H1 (cell line): ENCODE measurements around the gene MAP2K5. TPM values are rescaled to one million over a fixed set of nuclear protein-coding genes. Genes with fewer than 3 reads are reported as not detected.

Experiments
- CTCF ChIA-PET: fragments of 300-600 bp; sonication (Branson Sonifier 250); formaldehyde crosslinking; loops from one replicate; lab custom pipeline; 2021; ENCODE audit not compliant: partially characterized antibody; lab: Charles Lee
- POLR2A ChIA-PET: fragments of 300-600 bp; sonication (Branson Sonifier 250); formaldehyde crosslinking; loops from one replicate; lab custom pipeline; 2021; ENCODE audit warnings: inconsistent platforms; ENCODE audit not compliant: partially characterized antibody; lab: Charles Lee
- DNase-seq, 2 experiments: peaks; one replicate each; pipeline versions ENCODE4 v3.0.0 to v3.0.0-alpha.2; 2010 to 2022; ENCODE audit warnings: low spot score in 2 of 2, low read depth in 1 of 2, mixed read lengths in 1 of 2
- FAIRE-seq: peaks from 2 replicates; lab custom pipeline; 2011; peaks lifted over from hg19 to GRCh38; lab: Jason Lieb, UNC
- H2AFZ ChIP-seq: 2 replicates; pipeline ENCODE4 v1.8.1; 2012; ENCODE audit warnings: low read length, inconsistent platforms
- H2AK5ac ChIP-seq: 2 replicates; pipeline ENCODE4 v1.6.1; 2013; ENCODE audit warnings: low read depth, low read length
- H2BK120ac ChIP-seq: replicated peaks from 2 replicates; pipeline ENCODE3; 2013; ENCODE audit warnings: low read depth, low read length, inconsistent platforms
- H2BK12ac ChIP-seq: 2 replicates; pipeline ENCODE4 v1.6.1; 2013; ENCODE audit warnings: low read depth, low read length
- H2BK15ac ChIP-seq: 2 replicates; pipeline ENCODE4 v1.6.1; 2013; ENCODE audit warnings: low read length
- H2BK20ac ChIP-seq: 2 replicates; pipeline ENCODE4 v1.6.1; 2013; ENCODE audit warnings: low read length
- H2BK5ac ChIP-seq: 2 replicates; pipeline ENCODE4 v1.6.1; 2013; ENCODE audit warnings: low read depth, low read length
- H3K14ac ChIP-seq: 2 replicates; pipeline ENCODE4 v1.6.1; 2013; ENCODE audit warnings: inconsistent platforms; ENCODE audit not compliant: insufficient read length
- H3K18ac ChIP-seq: 2 replicates; pipeline ENCODE4 v1.6.1; 2013; ENCODE audit warnings: low read length; ENCODE audit errors: extremely low read depth
- H3K23ac ChIP-seq: 2 replicates; pipeline ENCODE4 v1.6.1; 2013; ENCODE audit warnings: inconsistent platforms; ENCODE audit not compliant: insufficient read length
- H3K23me2 ChIP-seq: 2 replicates; pipeline ENCODE4 v1.6.1; 2013; ENCODE audit warnings: low read depth, low read length
- H3K27ac ChIP-seq: 2 replicates; pipeline ENCODE4 v1.6.1; 2011; ENCODE audit warnings: low read depth, low read length, inconsistent platforms
- H3K27me3 ChIP-seq, 4 experiments: replicated peaks in 1 of 4; 1 replicate in 1 of 4; 2 replicates in 3 of 4; pipeline versions ENCODE4 v1.6.1 to v1.8.1; 2011 to 2013; ENCODE audit warnings: low read length in 3 of 4, mild to moderate bottlenecking in 3 of 4, inconsistent platforms in 2 of 4, mixed read lengths in 2 of 4, moderate library complexity in 1 of 4; ENCODE audit not compliant: control insufficient read depth in 3 of 4, insufficient read depth in 3 of 4; ENCODE audit errors: extremely low read depth in 1 of 4
- H3K36me3 ChIP-seq, 4 experiments: 2 replicates each; pipeline versions ENCODE4 v1.6.1 to v1.8.1; 2011 to 2013; ENCODE audit warnings: mild to moderate bottlenecking in 4 of 4, low read length in 3 of 4, moderate library complexity in 2 of 4, control low read depth in 1 of 4, inconsistent platforms in 1 of 4; ENCODE audit not compliant: insufficient read depth in 4 of 4, control insufficient read depth in 2 of 4
- H3K4ac ChIP-seq: replicated peaks from 2 replicates; pipeline ENCODE3; 2013; ENCODE audit warnings: low read length, low read depth, mixed read lengths, inconsistent platforms; ENCODE audit not compliant: insufficient read length
- H3K4me1 ChIP-seq, 4 experiments: replicated peaks in 1 of 4; 1 replicate in 1 of 4; 2 replicates in 3 of 4; pipeline versions ENCODE4 v1.6.1 to v1.8.1; 2011 to 2013; ENCODE audit warnings: low read length in 3 of 4, inconsistent platforms in 2 of 4, mixed read lengths in 1 of 4; ENCODE audit not compliant: insufficient read depth in 4 of 4, control insufficient read depth in 3 of 4
- H3K4me2 ChIP-seq, 2 experiments: 2 replicates each; pipeline versions ENCODE4 v1.6.1 to v1.8.1; 2011 to 2013; ENCODE audit warnings: low read depth in 2 of 2, low read length in 2 of 2, control low read depth in 1 of 2, inconsistent platforms in 1 of 2, mild to moderate bottlenecking in 1 of 2; ENCODE audit not compliant: insufficient read depth in 1 of 2
- H3K4me3 ChIP-seq, 4 experiments: fragments of 200-600, 300-600 bp in 1 of 4; sonication (generic), shearing (Covaris generic), sonication (Bioruptor Twin) in 1 of 4; 2 replicates each; pipeline versions ENCODE4 v1.5.1 to v1.8.1; 2011 to 2016; ENCODE audit warnings: low read length in 4 of 4, low read depth in 3 of 4, control low read depth in 2 of 4, inconsistent platforms in 2 of 4, mild to moderate bottlenecking in 2 of 4, mixed read lengths in 1 of 4, moderate library complexity in 1 of 4; ENCODE audit not compliant: insufficient read depth in 2 of 4; ENCODE audit errors: extremely low read depth in 1 of 4
- H3K56ac ChIP-seq: replicated peaks from 2 replicates; pipeline ENCODE3; 2013; ENCODE audit warnings: low read depth, mild to moderate bottlenecking, mixed read lengths, low read length, inconsistent platforms; ENCODE audit not compliant: insufficient read length
- H3K79me1 ChIP-seq: 2 replicates; pipeline ENCODE4 v1.6.1; 2013; ENCODE audit warnings: low read depth, low read length, control low read depth
- H3K79me2 ChIP-seq, 2 experiments: 2 replicates each; pipeline versions ENCODE4 v1.6.1 to v1.8.1; 2012 to 2013; ENCODE audit warnings: low read length in 2 of 2, mild to moderate bottlenecking in 2 of 2, inconsistent platforms in 1 of 2; ENCODE audit not compliant: insufficient read depth in 2 of 2, control insufficient read depth in 1 of 2
- H3K9ac ChIP-seq, 4 experiments: replicated peaks in 1 of 4; 1 replicate in 1 of 4; 2 replicates in 3 of 4; pipeline versions ENCODE4 v1.6.1 to v1.8.1; 2011 to 2013; ENCODE audit warnings: low read depth in 3 of 4, low read length in 3 of 4, control low read depth in 2 of 4, mild to moderate bottlenecking in 2 of 4, moderate library complexity in 2 of 4, inconsistent platforms in 1 of 4; ENCODE audit errors: extremely low read depth in 1 of 4
- H3K9me3 ChIP-seq, 2 experiments: 2 replicates each; pipeline versions ENCODE4 v1.6.1 to v1.8.1; 2012 to 2013; ENCODE audit warnings: mild to moderate bottlenecking in 2 of 2, moderate library complexity in 2 of 2, control low read depth in 1 of 2, inconsistent platforms in 1 of 2, low read depth in 1 of 2, low read length in 1 of 2, mixed read lengths in 1 of 2; ENCODE audit not compliant: insufficient read depth in 2 of 2
- H4K20me1 ChIP-seq, 2 experiments: replicated peaks in 1 of 2; 2 replicates each; pipeline versions ENCODE3 to v1.8.1; 2011 to 2013; ENCODE audit warnings: inconsistent platforms in 2 of 2, low read length in 2 of 2, mild to moderate bottlenecking in 1 of 2; ENCODE audit not compliant: insufficient read depth in 2 of 2, control insufficient read depth in 1 of 2
- H4K5ac ChIP-seq: 2 replicates; pipeline ENCODE4 v1.6.1; 2013; ENCODE audit warnings: low read length, low read depth, mixed read lengths, inconsistent platforms; ENCODE audit not compliant: insufficient read length
- H4K8ac ChIP-seq: 2 replicates; pipeline ENCODE4 v1.8.0; 2013; ENCODE audit warnings: mild to moderate bottlenecking, moderate library complexity, low read length, inconsistent platforms; ENCODE audit not compliant: insufficient read depth; ENCODE audit errors: extremely low read depth
- H4K91ac ChIP-seq: replicated peaks from 2 replicates; pipeline ENCODE3; 2013; ENCODE audit warnings: low read length, mixed read lengths, inconsistent platforms; ENCODE audit not compliant: insufficient read length
- ASH2L ChIP-seq: fragments of 200-600, 300-600 bp; sonication (generic); IDR thresholded peaks from one replicate; pipeline ENCODE4 v1.7.1; 2017; ENCODE audit warnings: low read length
- BCL11A ChIP-seq, 2 experiments: IDR thresholded peaks; one replicate each; pipeline ENCODE4 v1.6.1; 2011; ENCODE audit warnings: low read depth in 2 of 2, low read length in 2 of 2, mild to moderate bottlenecking in 2 of 2
- CEBPB ChIP-seq: IDR thresholded peaks from 2 replicates; pipeline ENCODE4 v1.6.1; 2012; ENCODE audit warnings: low read depth, low read length
- CHD2 ChIP-seq: IDR thresholded peaks from 2 replicates; pipeline ENCODE4 v1.6.1; 2012; ENCODE audit warnings: low read length, improper control_type of control experiment
- CREB1 ChIP-seq: IDR thresholded peaks from 2 replicates; pipeline ENCODE4 v1.6.1; 2012; ENCODE audit warnings: inconsistent platforms
- KDM4A ChIP-seq: IDR thresholded peaks from one replicate; pipeline ENCODE4 v1.7.1; 2012; ENCODE audit warnings: low read depth, mild to moderate bottlenecking, moderate library complexity, low read length, inconsistent platforms; ENCODE audit not compliant: severe bottlenecking
- MAFK ChIP-seq: IDR thresholded peaks from 2 replicates; pipeline ENCODE4 v1.6.1; 2012; ENCODE audit warnings: low read depth, mild to moderate bottlenecking, improper control_type of control experiment, low read length
- NANOG ChIP-seq: IDR thresholded peaks from 2 replicates; pipeline ENCODE4 v1.6.1; 2011; ENCODE audit warnings: low read length, low read depth, mild to moderate bottlenecking, inconsistent platforms; ENCODE audit not compliant: insufficient read depth, poor library complexity, severe bottlenecking
- POLR2A ChIP-seq, 2 experiments: IDR thresholded peaks; 1 replicate in 1 of 2; 2 replicates in 1 of 2; pipeline ENCODE4 v1.6.1; 2011; ENCODE audit warnings: low read depth in 2 of 2, low read length in 2 of 2, mild to moderate bottlenecking in 2 of 2; ENCODE audit errors: control extremely low read depth in 1 of 2
- RNF2 ChIP-seq: fragments of 200-900, 300-1000 bp; sonication (generic); IDR thresholded peaks from 2 replicates; pipeline ENCODE4 v1.7.1; 2016; ENCODE audit warnings: borderline replicate concordance, low read depth, mild to moderate bottlenecking, antibody characterized with exemption, low read length; ENCODE audit not compliant: poor library complexity, severe bottlenecking; ENCODE audit errors: missing control alignments
- SIX5 ChIP-seq: IDR thresholded peaks from 2 replicates; pipeline ENCODE4 v1.6.1; 2011; ENCODE audit warnings: mild to moderate bottlenecking, low read depth, low read length
- SP2 ChIP-seq: IDR thresholded peaks from 2 replicates; pipeline ENCODE4 v1.6.1; 2012; ENCODE audit warnings: mild to moderate bottlenecking, low read length, inconsistent platforms
- SP4 ChIP-seq: IDR thresholded peaks from 2 replicates; pipeline ENCODE4 v1.6.1; 2012; ENCODE audit warnings: low read length, inconsistent platforms
- TAF7 ChIP-seq: optimal IDR thresholded peaks from 2 replicates; pipeline ENCODE3; 2011; ENCODE audit warnings: low read depth, mild to moderate bottlenecking, inconsistent platforms, low read length, moderate library complexity, borderline replicate concordance
- TEAD4 ChIP-seq: IDR thresholded peaks from 2 replicates; pipeline ENCODE4 v1.6.1; 2012; ENCODE audit warnings: low read depth, low read length, inconsistent platforms, mixed read lengths
- ZNF274 ChIP-seq: IDR thresholded peaks from 2 replicates; pipeline ENCODE4 v1.7.0; 2012; ENCODE audit warnings: low read length, borderline replicate concordance; ENCODE audit errors: extremely low read depth
- polyA plus RNA-seq, 7 experiments: library from polyadenylated mRNA; depleted of rRNA in 3 of 7; stranded (reverse) in 5 of 7; unstranded in 2 of 7; fragments of >200 nt in 5 of 7; fragments of 200-250 nt in 2 of 7; gene quantifications; 1 replicate in 5 of 7; 2 replicates in 1 of 7; 4 replicates in 1 of 7; pipeline versions ENCODE4 v1.2.1 to v1.2.3, GENCODE V29; 2011 to 2013; ENCODE audit warnings: missing spikeins in 2 of 7, mixed read lengths in 2 of 7
- total RNA-seq: library from RNA; stranded (reverse); fragmentation: NEBNext Ultra II Directional; extraction: Animal tissue kit (Norgen Biotek cat#: 25700); gene quantifications from 2 replicates; pipeline ENCODE4 v1.2.1, GENCODE V29; 2021

The MAP2K5 gene
- total and polyA plus RNA-seq, 2 of the 8 experiments (the other 6 are each of a cell fraction or from before 2014, with no cell fraction given): 4.4 to 15.8 TPM

DNA sequence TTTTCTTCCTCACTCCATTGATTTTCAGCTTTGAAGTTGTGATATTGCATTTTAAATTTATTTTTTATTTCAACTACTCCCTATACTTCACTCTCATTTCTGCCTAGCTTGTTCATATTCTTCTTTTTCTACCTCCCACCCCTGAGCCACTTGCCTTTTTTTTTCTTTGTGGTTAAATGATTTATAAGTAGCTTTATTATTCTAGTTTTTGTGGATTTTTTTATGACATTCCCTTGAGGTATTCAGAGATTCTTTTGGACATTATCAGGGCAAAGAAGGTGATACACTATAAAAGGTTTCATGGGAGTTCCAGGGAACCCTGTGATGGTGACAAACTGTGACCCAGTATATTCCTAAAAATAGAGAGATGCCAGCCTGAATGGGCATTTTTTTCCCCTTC lies 18.3 kb upstream of the MAP2K5 start:
- Histone ChIP-seq H4K20me1 (no peaks in the 10 kb centered on the region), H3K23me2 (peaks cover 15% of the 10 kb centered on the region; the same call in 1 of the 2 replicates), H3K79me1 (no peaks in the 10 kb centered on the region), H3K18ac (no peak overlapping the region), H3K9ac (no peak overlapping the region), H3K79me2 (no peaks in the 10 kb centered on the region), H2AK5ac (no peak overlapping the region), H3K36me3 (no peaks in the 10 kb centered on the region), H2BK5ac (no peak overlapping the region), H3K56ac (no peak overlapping the region), H3K4me3 (no peak overlapping the region), H2AFZ (no peak overlapping the region), H3K27ac (no peak overlapping the region), H3K27me3 (peaks cover 0 to 7% (median 4%) of the 10 kb centered on the region in 4 experiments; a peak in 2 of 7 replicates), H4K5ac (no peak overlapping the region), H3K4ac (no peak overlapping the region), H3K9me3 (no peaks in the 10 kb centered on the region), H3K4me2 (no peak overlapping the region), H4K8ac (no peak overlapping the region), H4K91ac (no peak overlapping the region), H2BK20ac (no peak overlapping the region), H3K4me1 (peaks cover 0 to 10% (median 1%) of the 10 kb centered on the region in 4 experiments; a peak in 4 of 7 replicates), H3K14ac (no peak overlapping the region), H2BK120ac (peak overlapping the region; percentile 33), H2BK15ac (no peak overlapping the region), H2BK12ac (no peak overlapping the region), H3K23ac (no peak overlapping the region)
- ChIA-PET POLR2A (interaction anchor here (0.7 kb wide), 1 partner anchor 444 kb away, joined by 3 read pairs; no protein-coding TSS in a partner anchor), CTCF (interaction anchor here (0.7 to 1.4 kb wide), 2 partner anchors 23 to 770 kb away, joined by 3 to 4 read pairs; no protein-coding TSS in a partner anchor)
- FAIRE-seq (no peak), DNase-seq (no peak)
- TF ChIP-seq MAFK (no peak), TAF7 (no peak), CREB1 (no peak), CEBPB (no peak), POLR2A (IDR thresholded peaks at IDR 0.05; ENCODE audit: control extremely low read depth in 1 of 2, low read depth in 2 of 2, low read length in 2 of 2) (no peak), ASH2L (no peak), NANOG (no peak), RNF2 (no peak), ZNF274 (no peak), BCL11A (IDR thresholded peaks at IDR 0.05; ENCODE audit: low read depth in 2 of 2, low read length in 2 of 2) (no peak), CHD2 (no peak), SP2 (no peak), KDM4A (no peak), SP4 (no peak), SIX5 (no peak), TEAD4 (no peak)
